ENCODE results near the gene RAB3D. TPM values are rescaled to one million over a fixed set of nuclear protein-coding genes. Genes with fewer than 3 reads are reported as not detected.
"Not testable (repeated sequence)": the region's sequence is repeated elsewhere in the genome, so short reads cannot be mapped to it uniquely, and the experiment has no call there.

Gene RAB3D
- total RNA-seq, 1 donor from 2014 or later, result 43.9 TPM

DNA sequence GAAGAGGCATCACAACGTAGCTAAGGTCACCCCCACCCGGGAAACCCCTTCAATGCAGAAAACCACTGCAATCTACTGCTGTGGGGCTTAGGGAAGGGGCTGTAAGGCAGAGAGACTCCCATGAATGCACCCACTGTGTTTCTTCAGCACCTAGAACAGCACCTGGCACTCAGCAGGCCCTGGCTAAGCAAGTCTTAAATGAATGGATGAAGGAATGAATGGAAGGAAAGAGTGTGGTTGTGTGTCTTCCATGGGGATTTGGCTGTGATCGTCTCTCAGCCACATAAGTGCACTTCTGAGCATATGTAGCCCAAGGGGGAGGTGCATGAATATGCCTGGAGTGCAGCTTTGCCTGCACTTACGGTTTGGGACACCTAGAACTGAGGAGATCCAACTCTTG lies 9.7 kb upstream of the RAB3D start:
- Mint-ChIP-seq H3K27me3 (no peaks in the 10 kb centered on the region), H3K36me3 (ENCODE audit: insufficient read depth) (no peaks in the 10 kb centered on the region), H3K4me1 (ENCODE audit: low read depth) (peaks cover 13% of the 10 kb centered on the region), H3K27ac (no peak overlapping the region), H3K4me3 (ENCODE audit: low read depth) (no peak overlapping the region), H3K9me3 (ENCODE audit: low read depth) (peaks cover 3% of the 10 kb centered on the region)
- DNase-seq (ENCODE audit: low spot score, unreplicated experiment), result no peak
- TF ChIP-seq, protein P1, sequence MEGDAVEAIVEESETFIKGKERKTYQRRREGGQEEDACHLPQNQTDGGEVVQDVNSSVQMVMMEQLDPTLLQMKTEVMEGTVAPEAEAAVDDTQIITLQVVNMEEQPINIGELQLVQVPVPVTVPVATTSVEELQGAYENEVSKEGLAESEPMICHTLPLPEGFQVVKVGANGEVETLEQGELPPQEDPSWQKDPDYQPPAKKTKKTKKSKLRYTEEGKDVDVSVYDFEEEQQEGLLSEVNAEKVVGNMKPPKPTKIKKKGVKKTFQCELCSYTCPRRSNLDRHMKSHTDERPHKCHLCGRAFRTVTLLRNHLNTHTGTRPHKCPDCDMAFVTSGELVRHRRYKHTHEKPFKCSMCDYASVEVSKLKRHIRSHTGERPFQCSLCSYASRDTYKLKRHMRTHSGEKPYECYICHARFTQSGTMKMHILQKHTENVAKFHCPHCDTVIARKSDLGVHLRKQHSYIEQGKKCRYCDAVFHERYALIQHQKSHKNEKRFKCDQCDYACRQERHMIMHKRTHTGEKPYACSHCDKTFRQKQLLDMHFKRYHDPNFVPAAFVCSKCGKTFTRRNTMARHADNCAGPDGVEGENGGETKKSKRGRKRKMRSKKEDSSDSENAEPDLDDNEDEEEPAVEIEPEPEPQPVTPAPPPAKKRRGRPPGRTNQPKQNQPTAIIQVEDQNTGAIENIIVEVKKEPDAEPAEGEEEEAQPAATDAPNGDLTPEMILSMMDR (IDR thresholded peaks at IDR 0.05; ENCODE audit: unreplicated experiment), result no peak

GRCh38 chr19:11347546-11348039 lies 8.1 kb upstream of the RAB3D start:
- peak overlapping the region; percentile 97 for H3K27ac Mint-ChIP-seq
- peak overlapping the region; percentile 95 for H3K4me3 Mint-ChIP-seq (ENCODE audit: low read depth)
- no peaks in the 10 kb centered on the region for H3K27me3 Mint-ChIP-seq
- TF ChIP-seq, protein P1 (IDR thresholded peaks at IDR 0.05; ENCODE audit: unreplicated experiment), result no peak
- peaks cover 13% of the 10 kb centered on the region for H3K4me1 Mint-ChIP-seq (ENCODE audit: low read depth)
- no peaks in the 10 kb centered on the region for H3K36me3 Mint-ChIP-seq (ENCODE audit: insufficient read depth)
- no peak for DNase-seq (ENCODE audit: low spot score, unreplicated experiment)
- H3K9me3 Mint-ChIP-seq (ENCODE audit: low read depth), result peaks cover 3% of the 10 kb centered on the region

GRCh38 chr19:11346104-11346940 lies 6.9 kb upstream of the RAB3D start, which contains the start of the genes CCDC159 and TMEM205:
Gene CCDC159 (plus strand): TSS chr19:11346519. CDS start chr19:11346607, 88 bp downstream.
Gene TMEM205 (minus strand): TSS chr19:11346268. CDS start chr19:11345619, 649 bp downstream.
- no peaks in the 10 kb centered on the region for H3K36me3 Mint-ChIP-seq (ENCODE audit: insufficient read depth)
- TF ChIP-seq, protein P1 (IDR thresholded peaks at IDR 0.05; ENCODE audit: unreplicated experiment), result no peak
- peaks cover 3% of the 10 kb centered on the region for H3K9me3 Mint-ChIP-seq (ENCODE audit: low read depth)
- peak within 1 kb of the TSS; percentile 97 for H3K27ac Mint-ChIP-seq
- no peaks in the 10 kb centered on the region for H3K27me3 Mint-ChIP-seq
- peak; percentile 94 for DNase-seq (ENCODE audit: low spot score, unreplicated experiment)
- peaks cover 13% of the 10 kb centered on the region for H3K4me1 Mint-ChIP-seq (ENCODE audit: low read depth)
- peak within 1 kb of the TSS; percentile 95 for H3K4me3 Mint-ChIP-seq (ENCODE audit: low read depth)

- Mint-ChIP-seq H3K27ac (peak overlapping the region; percentile 97), H3K9me3 (ENCODE audit: low read depth) (peaks cover 3% of the 10 kb centered on the region), H3K36me3 (ENCODE audit: insufficient read depth) (no peaks in the 10 kb centered on the region), H3K4me3 (ENCODE audit: low read depth) (peak overlapping the region; percentile 95), H3K27me3 (no peaks in the 10 kb centered on the region), H3K4me1 (ENCODE audit: low read depth) (peaks cover 13% of the 10 kb centered on the region)
- TF ChIP-seq, protein P1 (IDR thresholded peaks at IDR 0.05; ENCODE audit: unreplicated experiment), result no peak
- no peak for DNase-seq (ENCODE audit: low spot score, unreplicated experiment)
These were observed 5.8 kb upstream of the RAB3D start for GRCh38 chr19:11345122-11345803.

GRCh38 chr19:11342429-11342828 lies 3.0 kb upstream of the RAB3D start:
- Mint-ChIP-seq H3K27ac (no peak overlapping the region), H3K36me3 (ENCODE audit: insufficient read depth) (no peaks in the 10 kb centered on the region), H3K4me3 (ENCODE audit: low read depth) (no peak overlapping the region), H3K27me3 (no peaks in the 10 kb centered on the region), H3K9me3 (ENCODE audit: low read depth) (no peaks in the 10 kb centered on the region), H3K4me1 (ENCODE audit: low read depth) (peaks cover 22% of the 10 kb centered on the region)
- TF ChIP-seq, protein P1 (IDR thresholded peaks at IDR 0.05; ENCODE audit: unreplicated experiment), result no peak
- no peak for DNase-seq (ENCODE audit: low spot score, unreplicated experiment)

DNA sequence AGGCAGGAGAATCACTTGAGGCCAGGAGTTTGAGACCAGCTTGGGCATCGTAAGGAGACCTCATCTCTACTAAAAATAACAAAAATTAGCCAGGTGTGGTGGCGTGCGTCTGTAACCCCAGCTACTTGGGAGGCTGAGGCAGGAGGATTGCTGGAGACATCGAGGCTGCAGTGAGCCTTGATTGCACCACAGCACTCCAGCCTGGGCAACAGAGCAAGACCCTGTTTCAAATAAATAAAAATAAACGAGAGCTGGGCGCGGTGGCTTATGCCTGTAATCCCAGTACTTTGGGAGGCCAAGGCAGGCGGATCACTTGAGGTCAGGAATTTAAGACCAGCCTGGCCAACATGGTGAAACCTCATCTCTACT lies 626 bp upstream of the RAB3D start:
- peak overlapping the region; percentile 81 for H3K4me3 Mint-ChIP-seq (ENCODE audit: low read depth)
- peak overlapping the region; percentile 52 for H3K27ac Mint-ChIP-seq
- H3K36me3 Mint-ChIP-seq (ENCODE audit: insufficient read depth); H3K9me3 Mint-ChIP-seq (ENCODE audit: low read depth); H3K27me3 Mint-ChIP-seq; DNase-seq (ENCODE audit: low spot score, unreplicated experiment): not testable (repeated sequence)
- H3K4me1 Mint-ChIP-seq (ENCODE audit: low read depth), result peaks cover 11% of the 10 kb centered on the region

Data from progenitor cell of endocrine pancreas (in vitro differentiated cells).